Esophagus muscularis mucosa (tissue), 4 donors: ENCODE results near the gene CTIF. TPM values are rescaled to one million over a fixed set of nuclear protein-coding genes. Genes with fewer than 3 reads are reported as not detected.

Source experiments
- DNase-seq: peaks from one replicate; pipeline ENCODE4 v3.0.0-alpha.2; 2017; ENCODE audit errors: extremely low spot score
- H3K27ac ChIP-seq, 4 donors: fragments of 200-600 bp; sonication (generic); replicated peaks in 1 of 4; 1 replicate in 3 of 4; 2 replicates in 1 of 4; pipeline ENCODE4 v1.5.1; 2016 to 2019; ENCODE audit warnings: mild to moderate bottlenecking in 1 of 4
- H3K27me3 ChIP-seq, 4 donors: fragments of 200-600 bp; sonication (generic); one replicate each; pipeline versions ENCODE4 v1.5.1 to v1.6.0; 2016 to 2019
- H3K36me3 ChIP-seq, 4 donors: fragments of 200-600 bp; sonication (generic); one replicate each; pipeline ENCODE4 v1.5.1; 2016 to 2019
- H3K4me1 ChIP-seq, 4 donors: fragments of 200-600 bp; sonication (generic); one replicate each; pipeline ENCODE4 v1.5.1; 2016 to 2019
- H3K4me3 ChIP-seq, 4 donors: fragments of 200-600 bp; sonication (generic); 1 replicate in 2 of 4; 2 replicates in 2 of 4; pipeline ENCODE4 v1.5.1; 2016 to 2019; ENCODE audit warnings: mild to moderate bottlenecking in 4 of 4, moderate library complexity in 1 of 4
- H3K9me3 ChIP-seq, 4 donors: fragments of 200-600 bp; sonication (generic); 1 replicate in 3 of 4; 2 replicates in 1 of 4; pipeline ENCODE4 v1.5.1; 2016 to 2019
- EP300 ChIP-seq: sonication (generic); formaldehyde crosslinking; IDR thresholded peaks from one replicate; pipeline ENCODE4 v1.6.1; 2017; ENCODE audit warnings: antibody characterized with exemption
- POLR2A ChIP-seq: fragments of 450-650 bp; IDR thresholded peaks from one replicate; pipeline ENCODE4 v1.6.1; 2017; ENCODE audit warnings: antibody characterized with exemption, moderate library complexity, mild to moderate bottlenecking, low read depth
- POLR2AphosphoS5 ChIP-seq, 2 donors: sonication (generic); formaldehyde crosslinking; IDR thresholded peaks; one replicate each; pipeline ENCODE4 v1.6.1; 2017; ENCODE audit warnings: antibody characterized with exemption in 2 of 2
- WGBS: methylation state at CpG from one replicate; pipeline ENCODE4 v1.1.5; 2018; 5-methylcytosine and 5-hydroxymethylcytosine counted together
- intact Hi-C: fragments of 100-400 bp; cut with DNase I; formaldehyde crosslinking; loops from one replicate; pipeline ENCODE4 v1.15.1; 2023
- total RNA-seq, 4 donors: library from RNA; depleted of rRNA; stranded (reverse); fragments of >200 nt; gene quantifications; one replicate each; pipeline versions ENCODE4 v1.1.0 to v1.2.1, GENCODE V29; 2016
- TF ChIP-seq, protein P1 (sequence below), 3 experiments: fragments of 200-600 bp in 2 of 3; fragments of 450-650 bp in 1 of 3; sonication (generic) in 2 of 3; IDR thresholded peaks; one replicate each; pipeline ENCODE4 v1.5.1; 2017 to 2019; ENCODE audit warnings: antibody characterized with exemption in 3 of 3, mild to moderate bottlenecking in 2 of 3, moderate library complexity in 1 of 3

The CTIF gene
- total RNA-seq, 4 donors from 2014 or later = 63.1 to 137 (median 87.7) TPM

- peaks cover 5 to 22% (median 14%) of the 10 kb centered on the region in 4 donors for H3K4me1 ChIP-seq
- H3K27me3 ChIP-seq = no peaks in the 10 kb centered on the region
- 100% methylated on average over 1 of the region's 2 CpGs for WGBS
- TF ChIP-seq POLR2A (no peak), POLR2AphosphoS5 (IDR thresholded peaks at IDR 0.05) (no peak), EP300 (no peak)
- TF ChIP-seq, protein P1, sequence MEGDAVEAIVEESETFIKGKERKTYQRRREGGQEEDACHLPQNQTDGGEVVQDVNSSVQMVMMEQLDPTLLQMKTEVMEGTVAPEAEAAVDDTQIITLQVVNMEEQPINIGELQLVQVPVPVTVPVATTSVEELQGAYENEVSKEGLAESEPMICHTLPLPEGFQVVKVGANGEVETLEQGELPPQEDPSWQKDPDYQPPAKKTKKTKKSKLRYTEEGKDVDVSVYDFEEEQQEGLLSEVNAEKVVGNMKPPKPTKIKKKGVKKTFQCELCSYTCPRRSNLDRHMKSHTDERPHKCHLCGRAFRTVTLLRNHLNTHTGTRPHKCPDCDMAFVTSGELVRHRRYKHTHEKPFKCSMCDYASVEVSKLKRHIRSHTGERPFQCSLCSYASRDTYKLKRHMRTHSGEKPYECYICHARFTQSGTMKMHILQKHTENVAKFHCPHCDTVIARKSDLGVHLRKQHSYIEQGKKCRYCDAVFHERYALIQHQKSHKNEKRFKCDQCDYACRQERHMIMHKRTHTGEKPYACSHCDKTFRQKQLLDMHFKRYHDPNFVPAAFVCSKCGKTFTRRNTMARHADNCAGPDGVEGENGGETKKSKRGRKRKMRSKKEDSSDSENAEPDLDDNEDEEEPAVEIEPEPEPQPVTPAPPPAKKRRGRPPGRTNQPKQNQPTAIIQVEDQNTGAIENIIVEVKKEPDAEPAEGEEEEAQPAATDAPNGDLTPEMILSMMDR (IDR thresholded peaks at IDR 0.05) = no peak
- H3K27ac ChIP-seq = no peak overlapping the region
- H3K4me3 ChIP-seq = no peak overlapping the region
- DNase-seq = no peak
- intact Hi-C loops = no loop called here
- peaks cover 0 to 46% (median 20%) of the 10 kb centered on the region in 4 donors for H3K36me3 ChIP-seq
- H3K9me3 ChIP-seq = no peaks in the 10 kb centered on the region
Observed at GRCh38 chr18:48635806-48636205, 97.0 kb downstream of the CTIF start.

DNA sequence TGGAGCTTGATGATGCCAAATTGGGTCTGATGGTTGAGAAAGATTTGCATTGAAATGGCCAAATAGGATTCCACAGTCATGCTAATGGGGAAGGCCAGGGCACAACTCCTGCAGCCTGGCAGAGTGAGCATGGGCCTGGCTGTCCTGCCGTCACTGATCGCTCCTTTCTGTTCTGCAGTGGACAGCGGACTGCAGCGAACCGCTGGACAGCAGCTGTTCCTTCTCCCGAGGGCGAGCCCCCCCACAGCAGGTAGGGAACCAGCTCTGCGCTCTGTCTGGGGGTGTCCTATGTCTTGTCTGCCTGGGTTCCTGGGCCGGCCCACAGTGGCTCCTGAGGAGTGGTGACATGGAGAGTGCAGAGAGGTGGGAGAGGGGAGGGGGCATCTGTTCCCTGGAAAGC lies 97.6 kb downstream of the CTIF start:
- Histone ChIP-seq H3K36me3 (peaks cover 0 to 46% (median 18%) of the 10 kb centered on the region in 4 donors), H3K27me3 (no peaks in the 10 kb centered on the region), H3K4me1 (peaks cover 5 to 27% (median 19%) of the 10 kb centered on the region in 4 donors), H3K4me3 (no peak overlapping the region), H3K9me3 (no peaks in the 10 kb centered on the region), H3K27ac (no peak overlapping the region)
- intact Hi-C loops = no loop called here
- DNase-seq = no peak
- 97% methylated on average over 6 of the region's 9 CpGs for whole genome bisulfite sequencing
- TF ChIP-seq POLR2AphosphoS5 (IDR thresholded peaks at IDR 0.05) (no peak), EP300 (no peak), POLR2A (no peak)
- TF ChIP-seq, protein P1 (IDR thresholded peaks at IDR 0.05) = no peak

- WGBS = 90% methylated on average over 18 of the region's 20 CpGs
- intact Hi-C loops = no loop called here
Observed at GRCh38 chr18:48637081-48637990, 98.5 kb downstream of the CTIF start.

DNA sequence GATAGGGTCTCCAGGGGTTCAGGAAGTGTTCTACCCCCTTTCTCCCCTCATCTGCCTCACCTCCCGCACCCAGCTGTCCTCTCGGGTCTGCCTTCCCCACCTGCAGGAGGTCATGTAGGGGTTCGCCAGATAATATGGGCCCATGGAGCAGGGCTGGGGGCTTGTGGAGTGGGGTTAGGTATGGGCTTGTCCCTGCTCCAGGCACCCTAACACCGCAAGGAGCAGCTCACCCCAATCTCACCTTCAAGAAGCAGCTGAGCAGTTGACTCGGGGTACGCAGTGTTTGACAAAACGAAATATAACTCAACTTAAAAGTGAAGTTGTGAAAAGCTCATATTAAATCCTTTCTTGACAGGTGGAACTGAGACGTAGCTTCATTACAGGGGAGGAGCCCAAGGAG lies 99.6 kb downstream of the CTIF start:
- Histone ChIP-seq H3K27ac (no peak overlapping the region), H3K4me1 (peaks cover 5 to 24% (median 19%) of the 10 kb centered on the region in 4 donors), H3K27me3 (no peaks in the 10 kb centered on the region), H3K4me3 (no peak overlapping the region), H3K36me3 (peaks cover 0 to 35% (median 13%) of the 10 kb centered on the region in 4 donors), H3K9me3 (no peaks in the 10 kb centered on the region)
- intact Hi-C loops = no loop called here
- TF ChIP-seq EP300 = no peak
- TF ChIP-seq, protein P1 (IDR thresholded peaks at IDR 0.05) = no peak
- TF ChIP-seq POLR2A = no peak
- no peak for TF ChIP-seq POLR2AphosphoS5 (IDR thresholded peaks at IDR 0.05)
- DNase-seq = no peak
- WGBS = 98% methylated on average over 8 of the region's 8 CpGs

More at GRCh38 chr18:48637081-48637990, 98.5 kb downstream of the CTIF start:
- Histone ChIP-seq H3K27ac (no peak overlapping the region), H3K4me1 (peaks cover 5 to 26% (median 19%) of the 10 kb centered on the region in 4 donors), H3K36me3 (peaks cover 0 to 39% (median 15%) of the 10 kb centered on the region in 4 donors), H3K9me3 (no peaks in the 10 kb centered on the region), H3K4me3 (no peak overlapping the region), H3K27me3 (no peaks in the 10 kb centered on the region)
- TF ChIP-seq, protein P1 (IDR thresholded peaks at IDR 0.05) = no peak
- TF ChIP-seq POLR2AphosphoS5 (IDR thresholded peaks at IDR 0.05) = no peak
- TF ChIP-seq POLR2A = no peak
- no peak for TF ChIP-seq EP300
- DNase-seq = no peak
